PC-3 (cell line): ENCODE measurements around the gene ADAM15. TPM values are rescaled to one million over a fixed set of nuclear protein-coding genes. Genes with fewer than 3 reads are reported as not detected.

Experiments used
- ATAC-seq: fragments of 200-7000 bp; cut with Tn5 transposase; 2 replicates; pipeline ENCODE4 v1.9.1; 2020; ENCODE audit warnings: mild to moderate bottlenecking, moderate library complexity
- BruUV-seq: library from RNA; stranded (reverse); fragments of 400-500 nt; replicated peaks from 2 replicates; lab custom pipeline; 2021; lab: Mats Ljungman, UMichigan
- CTCF ChIA-PET: fragments of 300-600 bp; sonication (Branson Sonifier 250); formaldehyde crosslinking; loops from one replicate; lab custom pipeline; 2022; ENCODE audit warnings: antibody characterized with exemption; lab: Charles Lee
- POLR2A ChIA-PET: fragments of 300-600 bp; sonication (Branson Sonifier 250); formaldehyde crosslinking; loops from one replicate; lab custom pipeline; 2022; ENCODE audit warnings: antibody characterized with exemption; ENCODE audit not compliant: unreplicated experiment; lab: Charles Lee
- DNase-seq: peaks from one replicate; pipeline ENCODE4 v3.0.0-alpha.2; 2015
- H2AFZ ChIP-seq: fragments of 300-600 bp; sonication (generic); 2 replicates; pipeline ENCODE4 v1.6.0; 2016; ENCODE audit warnings: antibody characterized with exemption, low read length
- H3F3A ChIP-seq: fragments of 300-600 bp; sonication (generic); one replicate; pipeline ENCODE4 v1.6.0; 2017; ENCODE audit warnings: antibody characterized with exemption, low read length, control low read depth, mild to moderate bottlenecking; ENCODE audit not compliant: unreplicated experiment
- H3K27ac ChIP-seq: fragments of 300-600 bp; sonication (generic); 2 replicates; pipeline ENCODE4 v1.5.1; 2016; ENCODE audit warnings: mild to moderate bottlenecking, low read length
- H3K27me3 ChIP-seq: fragments of 300-600 bp; sonication (generic); 2 replicates; pipeline ENCODE4 v1.6.1; 2016; ENCODE audit warnings: low read length, mixed read lengths
- H3K36me3 ChIP-seq: fragments of 300-600 bp; sonication (generic); 2 replicates; pipeline ENCODE4 v1.6.1; 2016; ENCODE audit warnings: low read depth, mixed run types, low read length, mixed read lengths
- H3K4me1 ChIP-seq: fragments of 300-600 bp; sonication (generic); 2 replicates; pipeline ENCODE4 v1.5.1; 2016; ENCODE audit warnings: low read length; ENCODE audit not compliant: insufficient read depth
- H3K4me2 ChIP-seq: fragments of 300-600 bp; sonication (generic); 2 replicates; pipeline ENCODE4 v1.6.0; 2016; ENCODE audit warnings: low read length
- H3K4me3 ChIP-seq: fragments of 300-600 bp; sonication (generic); 2 replicates; pipeline ENCODE4 v1.5.1; 2016; ENCODE audit warnings: mild to moderate bottlenecking, low read length, mixed read lengths
- H3K79me2 ChIP-seq: fragments of 300-600 bp; sonication (generic); 2 replicates; pipeline ENCODE4 v1.6.1; 2017; ENCODE audit warnings: low read length, mixed read lengths
- H3K9ac ChIP-seq: fragments of 300-600 bp; sonication (generic); 2 replicates; pipeline ENCODE4 v1.6.0; 2016; ENCODE audit warnings: mild to moderate bottlenecking, low read length
- H3K9me2 ChIP-seq: fragments of 300-600 bp; sonication (generic); replicated peaks from 2 replicates; pipeline ENCODE4 v1.6.1; 2016; ENCODE audit warnings: mixed run types, low read length, mixed read lengths
- H3K9me3 ChIP-seq: fragments of 300-600 bp; sonication (generic); 2 replicates; pipeline ENCODE4 v1.6.1; 2016; ENCODE audit warnings: low read length, mixed read lengths
- H4K20me1 ChIP-seq: fragments of 300-600 bp; sonication (generic); 2 replicates; pipeline ENCODE4 v1.6.1; 2016; ENCODE audit warnings: low read length, mixed read lengths
- CTCF ChIP-seq: fragments of 300-600 bp; sonication (generic); conservative IDR thresholded peaks from 2 replicates; pipeline ENCODE4 v1.5.1; 2017; ENCODE audit warnings: antibody characterized with exemption, low read depth, mild to moderate bottlenecking, low read length
- EZH2 ChIP-seq: fragments of 300-600 bp; sonication (generic); IDR thresholded peaks from one replicate; pipeline ENCODE4 v1.6.1; 2017; ENCODE audit warnings: antibody characterized with exemption, mild to moderate bottlenecking, low read length; ENCODE audit not compliant: unreplicated experiment
- EZH2phosphoT487 ChIP-seq: fragments of 300-600 bp; sonication (generic); IDR thresholded peaks from 2 replicates; pipeline ENCODE4 v1.6.1; 2018; ENCODE audit warnings: mild to moderate bottlenecking, antibody characterized with exemption, low read length, borderline replicate concordance
- intact Hi-C: fragments of 100-400 bp; cut with micrococcal nuclease; formaldehyde crosslinking; loops from 2 replicates; pipeline ENCODE4 v1.9.0; 2023
- total RNA-seq: library from RNA; depleted of rRNA; stranded (reverse); fragments of >200 nt; gene quantifications from 2 replicates; pipeline ENCODE4 v1.2.3, GENCODE V29; 2014

ADAM15 gene
- total RNA-seq, 1 experiment from 2014 or later, result 334 TPM

- Histone ChIP-seq H2AFZ (no peak overlapping the region), H3K4me2 (no peak overlapping the region)
Observed at GRCh38 chr1:155009221-155009711, 41.9 kb upstream of the ADAM15 start.

GRCh38 chr1:155009742-155010141, 41.4 kb upstream of the ADAM15 start:
- Histone ChIP-seq H4K20me1 (0 out of 2 replicates have a peak, but pooled peaks cover 3% of the 10 kb centered on the region), H3K4me1 (peaks cover 29% of the 10 kb centered on the region), H3F3A (no peaks in the 10 kb centered on the region), H3K27me3 (no peaks in the 10 kb centered on the region), H3K9me3 (no peaks in the 10 kb centered on the region), H3K9ac (no peak overlapping the region), H3K4me3 (no peak overlapping the region), H3K9me2 (no peaks in the 10 kb centered on the region), H3K79me2 (peaks cover 84% of the 10 kb centered on the region), H3K4me2 (no peak overlapping the region), H3K36me3 (peaks cover 26% of the 10 kb centered on the region; the same call in 1 of the 2 replicates), H2AFZ (no peak overlapping the region), H3K27ac (no peak overlapping the region)
- ATAC-seq, result no peak
- POLR2A ChIA-PET, result no interaction called here
- no peak for DNase-seq
- intact Hi-C loops, result no loop called here
- CTCF ChIA-PET, result no interaction called here
- no TSS peak for BruUV-seq
- TF ChIP-seq EZH2phosphoT487 (no peak), EZH2 (no peak), CTCF (no peak)

More at GRCh38 chr1:155009221-155009711, 41.9 kb upstream of the ADAM15 start:
- no peak overlapping the region for H3K4me3 ChIP-seq
- no peak overlapping the region for H3K27ac ChIP-seq
- BruUV-seq, result no TSS peak
- peaks cover 33% of the 10 kb centered on the region for H3K4me1 ChIP-seq
- intact Hi-C loops, result no loop called here
- CTCF ChIA-PET, result no interaction called here
- no peaks in the 10 kb centered on the region for H3K27me3 ChIP-seq
- no peak for DNase-seq
- H3K9ac ChIP-seq, result no peak overlapping the region
- ATAC-seq, result no peak
- H3K9me3 ChIP-seq, result no peaks in the 10 kb centered on the region
- peaks cover 89% of the 10 kb centered on the region for H3K79me2 ChIP-seq
- POLR2A ChIA-PET, result no interaction called here
- no peaks in the 10 kb centered on the region for H3K9me2 ChIP-seq
- 0 out of 2 replicates have a peak, but pooled peaks cover 3% of the 10 kb centered on the region for H4K20me1 ChIP-seq
- peaks cover 1% of the 10 kb centered on the region for H3F3A ChIP-seq
- H3K36me3 ChIP-seq, result peaks cover 22% of the 10 kb centered on the region; the same call in 1 of the 2 replicates
- TF ChIP-seq EZH2phosphoT487 (no peak), CTCF (no peak), EZH2 (no peak)

GRCh38 chr1:155010211-155010918, 40.8 kb upstream of the ADAM15 start:
- POLR2A ChIA-PET, result no interaction called here
- Histone ChIP-seq H4K20me1 (0 out of 2 replicates have a peak, but pooled peaks cover 3% of the 10 kb centered on the region), H3K36me3 (peaks cover 30% of the 10 kb centered on the region; the same call in 1 of the 2 replicates)

More at GRCh38 chr1:155010211-155010918, 40.8 kb upstream of the ADAM15 start:
- H3K4me3 ChIP-seq, result no peak overlapping the region
- CTCF ChIA-PET, result no interaction called here
- no peak overlapping the region for H3K4me2 ChIP-seq
- intact Hi-C loops, result no loop called here
- H3K27ac ChIP-seq, result no peak overlapping the region
- H3K9me2 ChIP-seq, result no peaks in the 10 kb centered on the region
- H2AFZ ChIP-seq, result no peak overlapping the region
- H3K79me2 ChIP-seq, result peaks cover 78% of the 10 kb centered on the region
- H3K4me1 ChIP-seq, result peaks cover 22% of the 10 kb centered on the region
- no peaks in the 10 kb centered on the region for H3K27me3 ChIP-seq
- TF ChIP-seq CTCF, result no peak
- TF ChIP-seq EZH2phosphoT487, result no peak
- TF ChIP-seq EZH2, result no peak
- no peak for DNase-seq
- H3F3A ChIP-seq, result no peaks in the 10 kb centered on the region
- no peak for ATAC-seq
- no TSS peak for BruUV-seq
- no peaks in the 10 kb centered on the region for H3K9me3 ChIP-seq
- no peak overlapping the region for H3K9ac ChIP-seq
